ENCODE measurements around the gene ALG10. TPM values are rescaled to one million over a fixed set of nuclear protein-coding genes. Genes with fewer than 3 reads are reported as not detected.
"Not testable (repeated sequence)": the region's sequence is repeated elsewhere in the genome, so short reads cannot be mapped to it uniquely, and the experiment has no call there.

Gene ALG10
- total RNA-seq, 2 experiments from 2014 or later: 21.6 to 23.9 TPM

- no peaks in the 10 kb centered on the region for H3K9me3 Mint-ChIP-seq
- peaks cover 1% of the 10 kb centered on the region for H3K36me3 Mint-ChIP-seq (ENCODE audit: low read depth)
- H3K27me3 Mint-ChIP-seq (ENCODE audit: low read depth): no peaks in the 10 kb centered on the region
- intact Hi-C loops (cut with micrococcal nuclease): loop anchor here (1.0 kb wide), 1 partner anchor 185 kb away; no protein-coding TSS in a partner anchor
- H3K4me3 Mint-ChIP-seq: no peak overlapping the region
- CTCF ChIA-PET: interaction anchor here (0.6 to 2.4 kb wide), 4 partner anchors 16 to 1278 kb away, joined by 3 to 5 read pairs (median 4); partner anchors contain the start of gene YARS2
- no peak for DNase-seq
- H3K27ac Mint-ChIP-seq: no peak overlapping the region
- no peaks in the 10 kb centered on the region for H3K4me1 Mint-ChIP-seq (ENCODE audit: low read depth)
Measured at GRCh38 chr12:34033628-34034296, 11.5 kb downstream of the ALG10 start.

GRCh38 chr12:34038357-34038756, 16.1 kb downstream of the ALG10 start:
- H3K4me1 Mint-ChIP-seq (ENCODE audit: low read depth); H3K27me3 Mint-ChIP-seq (ENCODE audit: low read depth); DNase-seq; H3K36me3 Mint-ChIP-seq (ENCODE audit: low read depth); H3K4me3 Mint-ChIP-seq; H3K9me3 Mint-ChIP-seq; H3K27ac Mint-ChIP-seq: not testable (repeated sequence)
- intact Hi-C loops (cut with micrococcal nuclease): loop anchor here (1.0 kb wide), 1 partner anchor 180 kb away; no protein-coding TSS in a partner anchor
- CTCF ChIA-PET: interaction anchor here (0.6 to 1.6 kb wide), 2 partner anchors 53 to 88 kb away, joined by 3 to 5 read pairs; no protein-coding TSS in a partner anchor

GRCh38 chr12:34046570-34046969, 24.3 kb downstream of the ALG10 start:
- CTCF ChIA-PET: no interaction called here

GRCh38 chr12:34047855-34048254, 25.6 kb downstream of the ALG10 start:
- H3K36me3 Mint-ChIP-seq (ENCODE audit: low read depth); H3K27ac Mint-ChIP-seq; CTCF ChIA-PET; H3K4me1 Mint-ChIP-seq (ENCODE audit: low read depth); DNase-seq; intact Hi-C loops (cut with micrococcal nuclease); H3K27me3 Mint-ChIP-seq (ENCODE audit: low read depth); H3K4me3 Mint-ChIP-seq: not testable (repeated sequence)
- peaks cover 16% of the 10 kb centered on the region for H3K9me3 Mint-ChIP-seq

More at GRCh38 chr12:34046570-34046969, 24.3 kb downstream of the ALG10 start:
- no peak overlapping the region for H3K27ac Mint-ChIP-seq
- peaks cover 12% of the 10 kb centered on the region for H3K9me3 Mint-ChIP-seq
- intact Hi-C loops (cut with micrococcal nuclease): no loop called here
- H3K36me3 Mint-ChIP-seq (ENCODE audit: low read depth): peaks cover 4% of the 10 kb centered on the region
- no peak for DNase-seq
- H3K27me3 Mint-ChIP-seq (ENCODE audit: low read depth): peaks cover 2% of the 10 kb centered on the region
- H3K4me1 Mint-ChIP-seq (ENCODE audit: low read depth): no peaks in the 10 kb centered on the region
- H3K4me3 Mint-ChIP-seq: no peak overlapping the region

- H3K4me1 Mint-ChIP-seq (ENCODE audit: low read depth): no peaks in the 10 kb centered on the region
- H3K27ac Mint-ChIP-seq: no peak overlapping the region
- peaks cover 16% of the 10 kb centered on the region for H3K9me3 Mint-ChIP-seq
- H3K27me3 Mint-ChIP-seq (ENCODE audit: low read depth): peaks cover 2% of the 10 kb centered on the region
- peaks cover 4% of the 10 kb centered on the region for H3K36me3 Mint-ChIP-seq (ENCODE audit: low read depth)
- CTCF ChIA-PET: interaction anchor here (0.6 to 1.0 kb wide), 2 partner anchors 15 to 169 kb away, joined by 3 read pairs; no protein-coding TSS in a partner anchor
- H3K4me3 Mint-ChIP-seq: no peak overlapping the region
- no peak for DNase-seq
- intact Hi-C loops (cut with micrococcal nuclease): no loop called here
Measured at GRCh38 chr12:34048714-34049113, 26.4 kb downstream of the ALG10 start.

- peaks cover 16% of the 10 kb centered on the region for H3K9me3 Mint-ChIP-seq
- H3K4me3 Mint-ChIP-seq: no peak overlapping the region
- intact Hi-C loops (cut with micrococcal nuclease): no loop called here
- H3K4me1 Mint-ChIP-seq (ENCODE audit: low read depth): peaks cover 9% of the 10 kb centered on the region
- CTCF ChIA-PET: interaction anchor here (0.7 kb wide), 1 partner anchor 10 kb away, joined by 3 read pairs; no protein-coding TSS in a partner anchor
- H3K36me3 Mint-ChIP-seq (ENCODE audit: low read depth): peaks cover 4% of the 10 kb centered on the region
- H3K27ac Mint-ChIP-seq: no peak overlapping the region
- H3K27me3 Mint-ChIP-seq (ENCODE audit: low read depth): peaks cover 2% of the 10 kb centered on the region
- DNase-seq: no peak
Measured at GRCh38 chr12:34051486-34051885, 29.2 kb downstream of the ALG10 start.

GRCh38 chr12:34054938-34055337, 32.6 kb downstream of the ALG10 start:
- intact Hi-C loops (cut with micrococcal nuclease): no loop called here
- H3K4me1 Mint-ChIP-seq (ENCODE audit: low read depth): peaks cover 9% of the 10 kb centered on the region
- H3K36me3 Mint-ChIP-seq (ENCODE audit: low read depth): no peaks in the 10 kb centered on the region
- H3K27ac Mint-ChIP-seq: no peak overlapping the region
- H3K9me3 Mint-ChIP-seq: peaks cover 12% of the 10 kb centered on the region
- no peak overlapping the region for H3K4me3 Mint-ChIP-seq
- H3K27me3 Mint-ChIP-seq (ENCODE audit: low read depth): peaks cover 4% of the 10 kb centered on the region
- no peak for DNase-seq
- CTCF ChIA-PET: no interaction called here
